ENCODE measurements around the gene DGAT2L6.

The DGAT2L6 gene, protein sequence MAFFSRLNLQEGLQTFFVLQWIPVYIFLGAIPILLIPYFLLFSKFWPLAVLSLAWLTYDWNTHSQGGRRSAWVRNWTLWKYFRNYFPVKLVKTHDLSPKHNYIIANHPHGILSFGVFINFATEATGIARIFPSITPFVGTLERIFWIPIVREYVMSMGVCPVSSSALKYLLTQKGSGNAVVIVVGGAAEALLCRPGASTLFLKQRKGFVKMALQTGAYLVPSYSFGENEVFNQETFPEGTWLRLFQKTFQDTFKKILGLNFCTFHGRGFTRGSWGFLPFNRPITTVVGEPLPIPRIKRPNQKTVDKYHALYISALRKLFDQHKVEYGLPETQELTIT

DNA sequence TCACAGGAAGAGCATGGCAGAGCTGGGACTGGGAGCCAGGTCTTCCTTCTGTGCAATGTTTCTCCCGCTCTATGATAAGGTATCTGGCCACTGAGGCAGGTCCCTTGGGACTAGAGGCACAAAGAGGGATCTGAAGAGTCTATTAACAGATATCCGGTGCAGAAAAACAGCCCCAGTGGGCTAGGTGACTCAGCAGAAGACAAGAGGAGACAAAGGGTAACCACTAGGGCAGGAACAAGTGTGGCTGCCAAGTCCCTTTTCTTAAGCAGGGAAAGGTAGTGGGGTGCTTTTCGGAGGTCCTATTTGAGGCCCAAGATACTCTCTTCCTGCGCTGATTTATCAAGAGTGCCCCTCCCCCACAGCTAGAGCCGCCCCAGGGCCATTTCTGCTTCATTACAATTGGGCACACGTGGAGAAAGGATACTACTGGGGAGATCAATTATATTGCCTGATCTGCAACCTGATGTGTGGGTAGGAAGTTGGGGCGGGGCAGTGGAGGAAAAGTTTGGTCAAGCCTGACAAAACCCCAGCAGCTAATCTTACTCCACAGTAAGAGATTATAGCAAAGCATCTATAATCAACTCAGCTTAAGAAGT lies at the start of gene DGAT2L6:
Gene DGAT2L6, plus strand, starts transcription at position 546 of the 596 bp plus-strand sequence. CDS start 100 bp downstream, outside the sequence.
- Histone ChIP-seq H3K27me3 (ENCODE audit: insufficient read depth, poor library complexity, severe bottlenecking) (no peaks in the 10 kb centered on the region), H3K9me3 (ENCODE audit: severe bottlenecking) (no peaks in the 10 kb centered on the region), H3K36me3 (ENCODE audit: low read depth) (no peaks in the 10 kb centered on the region), H3K4me1 (ENCODE audit: insufficient read depth, poor library complexity, severe bottlenecking) (no peaks in the 10 kb centered on the region), H3K4me3 (ENCODE audit: severe bottlenecking) (no peak within 1 kb of the TSS), H3K27ac (ENCODE audit: poor library complexity, severe bottlenecking) (no peak within 1 kb of the TSS)
- TF ChIP-seq, protein P1, sequence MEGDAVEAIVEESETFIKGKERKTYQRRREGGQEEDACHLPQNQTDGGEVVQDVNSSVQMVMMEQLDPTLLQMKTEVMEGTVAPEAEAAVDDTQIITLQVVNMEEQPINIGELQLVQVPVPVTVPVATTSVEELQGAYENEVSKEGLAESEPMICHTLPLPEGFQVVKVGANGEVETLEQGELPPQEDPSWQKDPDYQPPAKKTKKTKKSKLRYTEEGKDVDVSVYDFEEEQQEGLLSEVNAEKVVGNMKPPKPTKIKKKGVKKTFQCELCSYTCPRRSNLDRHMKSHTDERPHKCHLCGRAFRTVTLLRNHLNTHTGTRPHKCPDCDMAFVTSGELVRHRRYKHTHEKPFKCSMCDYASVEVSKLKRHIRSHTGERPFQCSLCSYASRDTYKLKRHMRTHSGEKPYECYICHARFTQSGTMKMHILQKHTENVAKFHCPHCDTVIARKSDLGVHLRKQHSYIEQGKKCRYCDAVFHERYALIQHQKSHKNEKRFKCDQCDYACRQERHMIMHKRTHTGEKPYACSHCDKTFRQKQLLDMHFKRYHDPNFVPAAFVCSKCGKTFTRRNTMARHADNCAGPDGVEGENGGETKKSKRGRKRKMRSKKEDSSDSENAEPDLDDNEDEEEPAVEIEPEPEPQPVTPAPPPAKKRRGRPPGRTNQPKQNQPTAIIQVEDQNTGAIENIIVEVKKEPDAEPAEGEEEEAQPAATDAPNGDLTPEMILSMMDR (IDR thresholded peaks at IDR 0.05; ENCODE audit: poor library complexity, severe bottlenecking): no peak
- no peak for ATAC-seq (ENCODE audit: low read depth)
- DNase-seq (ENCODE audit: low spot score): no peak

DNA sequence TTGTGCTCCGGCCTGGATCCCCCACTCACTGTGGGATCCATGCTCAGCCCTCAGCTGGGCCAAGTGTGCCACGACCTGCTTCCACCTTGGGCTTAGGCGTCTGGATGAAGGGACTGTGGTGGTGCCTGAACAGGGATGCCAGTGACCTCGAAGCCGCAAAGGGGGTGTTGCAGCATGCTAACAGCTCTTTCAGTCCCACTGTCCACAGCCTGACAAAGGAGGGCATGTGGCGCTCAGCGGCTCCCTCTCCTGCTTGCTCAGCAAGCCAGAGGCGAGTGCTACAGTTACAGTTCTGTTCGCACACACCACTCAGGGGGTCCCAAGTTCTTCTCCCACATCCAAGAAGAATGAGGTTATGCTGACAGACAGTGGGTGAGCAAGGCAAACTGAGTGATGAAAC lies 49.2 kb upstream of the DGAT2L6 start:
- no peaks in the 10 kb centered on the region for H3K27me3 ChIP-seq (ENCODE audit: insufficient read depth, poor library complexity, severe bottlenecking)
- no peaks in the 10 kb centered on the region for H3K36me3 ChIP-seq (ENCODE audit: low read depth)
- TF ChIP-seq, protein P1 (IDR thresholded peaks at IDR 0.05; ENCODE audit: poor library complexity, severe bottlenecking): no peak
- DNase-seq (ENCODE audit: low spot score): no peak
- H3K4me3 ChIP-seq (ENCODE audit: severe bottlenecking): no peak overlapping the region
- H3K4me1 ChIP-seq (ENCODE audit: insufficient read depth, poor library complexity, severe bottlenecking): no peaks in the 10 kb centered on the region
- no peak for ATAC-seq (ENCODE audit: low read depth)
- no peaks in the 10 kb centered on the region for H3K9me3 ChIP-seq (ENCODE audit: severe bottlenecking)
- H3K27ac ChIP-seq (ENCODE audit: poor library complexity, severe bottlenecking): no peak overlapping the region

DNA sequence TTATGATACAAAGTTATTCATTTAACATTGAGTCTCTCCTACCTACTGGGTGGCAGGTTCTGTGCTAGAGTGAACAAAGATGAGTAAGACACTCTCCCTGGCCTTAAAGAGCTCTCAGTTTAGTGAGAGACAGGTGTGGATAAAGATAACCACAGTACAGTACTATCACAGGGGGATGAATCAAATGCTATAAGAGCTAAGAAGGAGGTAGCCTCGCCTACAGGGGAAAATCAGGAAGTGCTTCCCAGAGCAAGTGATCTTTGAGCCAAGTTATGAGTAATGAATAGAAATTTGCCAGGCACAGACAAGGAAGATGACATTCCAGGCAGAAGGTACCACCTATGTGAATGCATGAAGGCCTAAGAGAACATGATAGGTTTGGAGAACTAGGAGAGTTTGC lies 47.5 kb upstream of the DGAT2L6 start:
- H3K9me3 ChIP-seq (ENCODE audit: severe bottlenecking): no peaks in the 10 kb centered on the region
- TF ChIP-seq, protein P1 (IDR thresholded peaks at IDR 0.05; ENCODE audit: poor library complexity, severe bottlenecking): no peak
- no peak for DNase-seq (ENCODE audit: low spot score)

DNA sequence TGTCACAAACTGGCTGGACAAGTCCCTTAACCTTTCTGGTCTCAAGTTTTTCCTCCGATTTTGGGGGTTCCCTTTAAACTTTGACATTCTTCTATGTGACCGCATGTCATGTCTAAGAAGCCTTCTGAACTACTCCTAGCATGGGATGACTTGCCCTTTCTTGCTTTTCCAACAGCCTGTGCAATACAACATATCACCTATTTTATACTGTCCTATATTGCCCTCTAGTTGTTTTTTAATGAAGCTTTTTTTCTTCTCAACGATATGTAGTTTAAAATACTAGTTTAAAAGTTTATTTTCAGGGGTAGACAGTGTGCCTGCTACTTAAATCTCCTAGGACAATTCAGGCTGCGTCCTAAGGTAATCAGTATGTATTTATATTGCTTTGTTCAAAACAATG lies 45.1 kb upstream of the DGAT2L6 start:
- H3K4me1 ChIP-seq (ENCODE audit: insufficient read depth, poor library complexity, severe bottlenecking): peaks cover 3% of the 10 kb centered on the region
- H3K4me3 ChIP-seq (ENCODE audit: severe bottlenecking): no peak overlapping the region
- no peaks in the 10 kb centered on the region for H3K9me3 ChIP-seq (ENCODE audit: severe bottlenecking)
- TF ChIP-seq, protein P1 (IDR thresholded peaks at IDR 0.05; ENCODE audit: poor library complexity, severe bottlenecking): no peak
- no peaks in the 10 kb centered on the region for H3K27me3 ChIP-seq (ENCODE audit: insufficient read depth, poor library complexity, severe bottlenecking)
- no peak overlapping the region for H3K27ac ChIP-seq (ENCODE audit: poor library complexity, severe bottlenecking)
- no peak for ATAC-seq (ENCODE audit: low read depth)
- DNase-seq (ENCODE audit: low spot score): no peak
- peaks cover 5% of the 10 kb centered on the region; the same call in 1 of the 2 replicates for H3K36me3 ChIP-seq (ENCODE audit: low read depth)

More for the DNA sequence above, 47.5 kb upstream of the DGAT2L6 start:
- no peak for ATAC-seq (ENCODE audit: low read depth)
- 0 out of 2 replicates have a peak, but pooled peaks cover under 1% of the 10 kb centered on the region for H3K36me3 ChIP-seq (ENCODE audit: low read depth)
- H3K4me1 ChIP-seq (ENCODE audit: insufficient read depth, poor library complexity, severe bottlenecking): peaks cover 3% of the 10 kb centered on the region
- no peak overlapping the region for H3K4me3 ChIP-seq (ENCODE audit: severe bottlenecking)
- no peaks in the 10 kb centered on the region for H3K27me3 ChIP-seq (ENCODE audit: insufficient read depth, poor library complexity, severe bottlenecking)
- H3K27ac ChIP-seq (ENCODE audit: poor library complexity, severe bottlenecking): no peak overlapping the region
